DND-41 (cell line): Measurements from ENCODE around the gene SYTL2.

Experiments used
- ATAC-seq: fragments of 200-7000 bp; cut with Tn5 transposase; 3 replicates; pipeline ENCODE4 v1.9.1; 2021; ENCODE audit warnings: low read depth; ENCODE audit not compliant: insufficient read depth
- DNase-seq: peaks from one replicate; pipeline ENCODE4 v3.0.0-alpha.2; 2020
- H2AFZ ChIP-seq: 2 replicates; pipeline ENCODE4 v1.6.0; 2012; ENCODE audit warnings: low read depth, low read length
- H3K27ac ChIP-seq: 2 replicates; pipeline ENCODE4 v1.5.1; 2012; ENCODE audit warnings: low read length, inconsistent platforms
- H3K27me3 ChIP-seq: fragments of 200-600 bp; sonication (generic); 2 replicates; pipeline ENCODE4 v1.6.0; 2012; ENCODE audit warnings: low read length, mild to moderate bottlenecking, inconsistent platforms; ENCODE audit not compliant: insufficient read depth, poor library complexity
- H3K36me3 ChIP-seq: 2 replicates; pipeline ENCODE4 v1.5.1; 2012; ENCODE audit warnings: low read length, inconsistent platforms; ENCODE audit not compliant: insufficient read depth
- H3K4me1 ChIP-seq: 2 replicates; pipeline ENCODE4 v1.5.1; 2012; ENCODE audit warnings: mild to moderate bottlenecking, low read length; ENCODE audit not compliant: insufficient read depth
- H3K4me2 ChIP-seq: 2 replicates; pipeline ENCODE4 v1.6.0; 2012; ENCODE audit warnings: mild to moderate bottlenecking, moderate library complexity, low read length, inconsistent platforms; ENCODE audit not compliant: insufficient read depth
- H3K4me3 ChIP-seq, 2 experiments: fragments of 200-600 bp in 1 of 2; shearing (Covaris generic) in 1 of 2; 2 replicates each; pipeline ENCODE4 v1.5.1; 2012 to 2016; ENCODE audit warnings: inconsistent platforms in 2 of 2, low read length in 2 of 2, mild to moderate bottlenecking in 2 of 2, low read depth in 1 of 2, moderate library complexity in 1 of 2
- H3K79me2 ChIP-seq: 2 replicates; pipeline ENCODE4 v1.6.0; 2012; ENCODE audit warnings: low read length, inconsistent platforms; ENCODE audit not compliant: insufficient read depth
- H3K9ac ChIP-seq: 2 replicates; pipeline ENCODE4 v1.6.0; 2012; ENCODE audit warnings: low read depth, mild to moderate bottlenecking, inconsistent platforms, low read length, moderate library complexity
- H3K9me3 ChIP-seq: 2 replicates; pipeline ENCODE4 v1.5.1; 2012; ENCODE audit warnings: low read length, moderate library complexity, mild to moderate bottlenecking, inconsistent platforms; ENCODE audit not compliant: insufficient read depth, severe bottlenecking
- H4K20me1 ChIP-seq: 2 replicates; pipeline ENCODE4 v1.6.0; 2012; ENCODE audit warnings: low read length; ENCODE audit not compliant: insufficient read depth
- CTCF ChIP-seq: IDR thresholded peaks from 2 replicates; pipeline ENCODE4 v1.5.1; 2012; ENCODE audit warnings: borderline replicate concordance, low read length, moderate library complexity, mild to moderate bottlenecking; ENCODE audit not compliant: poor library complexity, severe bottlenecking; ENCODE audit errors: extremely low read depth
- EZH2 ChIP-seq: IDR thresholded peaks from 3 replicates; pipeline ENCODE4 v1.6.1; 2012; ENCODE audit warnings: borderline replicate concordance, low read depth, mild to moderate bottlenecking, moderate library complexity, low read length, inconsistent platforms; ENCODE audit not compliant: severe bottlenecking

SYTL2 gene

GRCh38 chr11:85798361-85798760 is 12.6 kb downstream of the SYTL2 start:
- ATAC-seq (no peak), DNase-seq (no peak)
- no peak for TF ChIP-seq CTCF
- Histone ChIP-seq H3K79me2 (no peaks in the 10 kb centered on the region), H3K9me3 (no peaks in the 10 kb centered on the region), H3K4me1 (no peaks in the 10 kb centered on the region), H3K36me3 (no peaks in the 10 kb centered on the region), H3K4me2 (no peak overlapping the region), H2AFZ (no peak overlapping the region), H3K4me3 (no peak overlapping the region), H4K20me1 (no peaks in the 10 kb centered on the region), H3K27me3 (peaks cover 30% of the 10 kb centered on the region), H3K9ac (no peak overlapping the region), H3K27ac (no peak overlapping the region)

GRCh38 chr11:85795712-85796487 is 15.0 kb downstream of the SYTL2 start:
- TF ChIP-seq CTCF: no peak
- TF ChIP-seq EZH2: no peak
- Histone ChIP-seq H3K36me3 (no peaks in the 10 kb centered on the region), H3K4me1 (no peaks in the 10 kb centered on the region), H3K79me2 (no peaks in the 10 kb centered on the region), H3K9ac (no peak overlapping the region), H4K20me1 (no peaks in the 10 kb centered on the region), H3K27me3 (peaks cover 28% of the 10 kb centered on the region), H3K9me3 (no peaks in the 10 kb centered on the region), H2AFZ (no peak overlapping the region), H3K4me2 (no peak overlapping the region), H3K4me3 (no peak overlapping the region), H3K27ac (no peak overlapping the region)
- DNase-seq (no peak), ATAC-seq (no peak)

- H3K4me3 ChIP-seq: no peak overlapping the region
- no peak for ATAC-seq
- H4K20me1 ChIP-seq: no peaks in the 10 kb centered on the region
- no peaks in the 10 kb centered on the region for H3K4me1 ChIP-seq
- H3K9ac ChIP-seq: no peak overlapping the region
- H3K27ac ChIP-seq: no peak overlapping the region
- no peak overlapping the region for H3K4me2 ChIP-seq
- DNase-seq: no peak
- no peak for TF ChIP-seq CTCF
- TF ChIP-seq EZH2: no peak
- H3K9me3 ChIP-seq: no peaks in the 10 kb centered on the region
- peaks cover 10% of the 10 kb centered on the region for H3K27me3 ChIP-seq
- no peak overlapping the region for H2AFZ ChIP-seq
- no peaks in the 10 kb centered on the region for H3K79me2 ChIP-seq
- H3K36me3 ChIP-seq: no peaks in the 10 kb centered on the region
Observed at GRCh38 chr11:85791409-85791990, 19.4 kb downstream of the SYTL2 start.
